GM18858 (cell line): ENCODE results near the gene BCDIN3D.
"Not testable (repeated sequence)": the region's sequence is repeated elsewhere in the genome, so short reads cannot be mapped to it uniquely, and the experiment has no call there.

Experiments used
- ATAC-seq: cut with Tn5 transposase; IDR thresholded peaks from one replicate; pipeline ENCODE4 v1.9.1; 2021; ENCODE audit not compliant: unreplicated experiment

The BCDIN3D gene

GRCh38 chr12:49863946-49864797 is 21.3 kb upstream of the BCDIN3D start:
- no peak for ATAC-seq

DNA sequence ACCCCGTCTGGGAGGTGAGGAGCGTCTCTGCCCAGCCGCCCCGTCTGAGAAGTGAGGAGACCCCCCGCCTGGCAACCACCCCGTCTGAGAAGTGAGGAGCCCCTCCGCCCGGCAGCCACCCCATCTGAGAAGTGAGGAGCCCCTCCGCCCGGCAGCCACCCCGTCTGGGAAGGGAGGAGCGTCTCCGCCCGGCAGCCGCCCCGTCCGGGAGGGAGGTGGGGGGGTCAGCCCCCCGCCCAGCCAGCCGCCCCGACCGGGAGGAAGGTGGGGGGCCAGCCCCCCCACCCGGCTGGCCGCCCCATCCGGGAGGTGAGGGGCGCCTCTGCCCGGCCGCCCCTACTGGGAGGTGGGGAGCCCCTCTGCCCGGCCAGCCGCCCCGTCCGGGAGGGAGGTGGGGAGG is 18.0 kb upstream of the BCDIN3D start:
- not testable (repeated sequence) for ATAC-seq

GRCh38 chr12:49855890-49856289 is 13.0 kb upstream of the BCDIN3D start:
- not testable (repeated sequence) for ATAC-seq

DNA sequence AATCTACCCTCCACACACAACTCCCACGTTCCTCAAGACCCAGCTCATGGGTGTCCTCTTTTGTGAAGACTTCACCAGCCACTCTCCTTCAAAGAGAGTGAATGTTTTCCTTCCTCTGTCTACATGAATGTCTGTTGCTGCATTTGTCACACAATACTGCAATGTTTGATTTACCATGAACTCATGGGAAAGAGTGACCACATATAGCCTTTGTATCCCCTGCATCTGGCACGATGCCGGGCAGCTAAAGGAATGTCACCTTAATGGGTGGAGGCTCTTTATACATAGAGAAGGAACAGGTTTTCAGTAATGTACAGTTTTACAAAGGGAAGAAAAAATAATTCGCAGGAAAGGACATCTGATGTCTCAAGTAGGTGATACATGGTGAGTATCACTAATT is 12.1 kb upstream of the BCDIN3D start:
- no peak for ATAC-seq

DNA sequence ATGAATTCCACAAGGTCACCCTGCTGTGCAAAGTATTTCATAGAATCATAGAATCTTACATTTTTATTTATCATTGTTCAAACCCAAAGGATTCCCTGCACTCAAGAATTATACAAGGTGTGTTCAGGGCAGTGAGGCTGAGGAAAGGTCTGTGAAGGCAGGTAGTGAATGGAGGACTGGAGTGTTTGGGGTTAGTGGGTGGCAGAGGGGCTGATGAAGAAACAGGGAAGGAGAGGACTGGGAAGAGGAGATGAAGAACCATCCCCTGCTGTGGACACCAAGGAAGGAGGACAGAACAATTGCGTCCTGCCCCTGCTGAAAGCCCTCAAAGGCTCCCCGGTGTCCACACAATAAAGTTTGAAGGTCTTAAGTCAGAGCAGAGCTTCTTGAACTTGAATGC is 10.8 kb upstream of the BCDIN3D start:
- no peak for ATAC-seq

DNA sequence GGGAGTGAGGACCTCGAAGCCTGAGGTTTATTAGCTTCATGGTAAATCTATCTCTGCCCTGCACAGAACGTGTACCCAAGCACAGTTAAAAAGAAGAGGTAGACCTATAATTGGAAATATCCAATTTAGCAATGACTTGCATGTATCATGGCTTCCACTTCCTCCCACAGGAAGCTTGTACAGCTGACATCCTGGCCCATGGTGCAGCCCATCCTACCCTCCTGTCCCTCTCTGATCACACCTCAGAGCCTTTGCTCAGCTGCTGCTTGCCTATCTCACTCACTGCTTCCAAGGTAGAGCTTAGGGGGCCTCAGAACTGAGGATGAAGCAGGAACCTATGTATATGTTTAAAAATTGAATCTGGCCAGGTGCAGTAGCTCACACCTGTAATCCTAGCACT is 4.3 kb upstream of the BCDIN3D start:
- ATAC-seq = no peak

- ATAC-seq = no peak
Observed at GRCh38 chr12:49846032-49846431, 3.1 kb upstream of the BCDIN3D start.

DNA sequence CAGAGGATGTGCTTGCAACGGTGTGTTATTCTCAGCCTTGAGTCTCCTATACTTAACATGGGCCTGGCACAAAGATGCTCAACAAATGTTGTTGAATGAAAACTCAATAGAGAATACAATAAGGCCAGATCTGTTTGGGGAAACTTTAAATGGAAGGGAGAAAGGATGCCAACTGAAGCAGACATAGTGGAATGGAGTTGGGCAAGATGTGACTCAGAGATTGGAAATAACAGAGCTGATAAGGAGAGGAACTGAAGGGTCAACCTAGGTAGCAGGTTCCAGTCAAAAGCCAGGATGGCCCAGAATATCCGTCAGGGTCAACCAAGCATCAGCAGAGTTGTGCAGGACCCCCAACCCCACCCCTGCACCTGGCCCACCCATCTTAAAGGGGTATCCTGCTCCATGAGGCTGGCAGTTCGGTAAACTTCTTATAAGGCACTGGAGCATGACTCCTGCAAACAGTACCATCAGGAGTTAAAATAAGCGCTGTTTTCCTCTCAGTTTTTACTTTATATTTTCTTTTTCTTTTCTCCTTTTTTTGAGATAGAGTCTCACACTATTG is 1.1 kb upstream of the BCDIN3D start:
- ATAC-seq = no peak

GRCh38 chr12:49843411-49843810 is 505 bp upstream of the BCDIN3D start:
- no peak for ATAC-seq

DNA sequence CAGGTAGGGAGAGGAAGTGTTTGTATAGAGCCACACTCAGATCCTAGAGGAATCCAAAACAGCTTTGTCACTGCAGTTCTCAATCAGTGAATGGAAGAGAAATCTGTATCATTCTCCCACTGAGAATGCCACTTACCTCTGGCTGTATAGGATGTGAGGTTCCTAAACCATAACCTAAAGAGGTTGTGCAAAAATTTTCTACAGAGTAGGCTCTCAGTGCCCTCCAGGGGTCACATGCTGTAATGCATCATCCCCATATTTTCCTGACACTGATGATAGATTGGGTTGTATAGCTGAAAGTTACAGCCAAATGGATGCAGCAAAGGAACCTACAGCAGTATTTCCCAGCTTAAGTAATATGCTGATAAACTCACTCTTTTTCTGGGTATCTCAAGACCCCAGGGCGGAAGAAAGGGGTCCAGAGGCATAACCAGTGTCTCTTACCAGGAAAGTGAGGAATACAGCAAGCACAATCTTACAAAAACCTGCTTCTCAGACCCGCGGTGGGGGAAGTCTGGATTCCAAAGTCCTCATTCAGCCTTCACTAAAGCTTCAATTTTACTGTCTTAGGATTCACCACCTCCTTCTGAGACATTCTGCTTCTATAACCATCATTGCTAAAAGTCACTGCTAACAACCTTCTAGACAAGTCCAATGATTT is 3.8 kb downstream of the BCDIN3D start:
- ATAC-seq = no peak

DNA sequence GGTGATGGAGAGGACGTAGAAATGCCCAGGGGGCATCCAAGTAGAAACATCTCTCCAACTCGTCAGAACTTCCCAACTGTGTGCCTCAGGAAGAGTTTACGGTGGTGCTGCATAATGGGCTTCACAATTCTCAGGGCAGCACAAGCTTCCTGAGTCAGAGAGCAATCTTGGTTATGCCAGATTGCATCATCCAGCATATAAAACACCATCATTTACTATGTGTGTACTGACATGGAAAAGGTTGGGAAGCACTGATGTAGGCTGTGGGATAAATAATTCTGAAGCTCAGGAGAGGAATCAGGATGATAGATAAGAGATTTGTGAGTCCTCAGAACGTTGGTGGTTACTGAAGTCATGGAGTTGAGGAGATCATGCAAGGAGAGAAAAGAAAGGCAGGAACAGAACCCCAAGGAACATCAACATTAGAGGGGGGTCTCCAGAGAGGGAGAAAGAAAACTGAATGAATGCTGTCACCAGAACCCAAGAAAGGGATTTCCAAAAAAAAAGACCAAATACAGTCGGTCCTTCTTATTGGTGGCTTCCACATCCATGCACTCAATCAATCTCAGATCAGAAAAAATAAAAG is 10.0 kb downstream of the BCDIN3D start:
- ATAC-seq = no peak

- ATAC-seq = no peak
Observed at GRCh38 chr12:49831717-49832116, 11.2 kb downstream of the BCDIN3D start.

DNA sequence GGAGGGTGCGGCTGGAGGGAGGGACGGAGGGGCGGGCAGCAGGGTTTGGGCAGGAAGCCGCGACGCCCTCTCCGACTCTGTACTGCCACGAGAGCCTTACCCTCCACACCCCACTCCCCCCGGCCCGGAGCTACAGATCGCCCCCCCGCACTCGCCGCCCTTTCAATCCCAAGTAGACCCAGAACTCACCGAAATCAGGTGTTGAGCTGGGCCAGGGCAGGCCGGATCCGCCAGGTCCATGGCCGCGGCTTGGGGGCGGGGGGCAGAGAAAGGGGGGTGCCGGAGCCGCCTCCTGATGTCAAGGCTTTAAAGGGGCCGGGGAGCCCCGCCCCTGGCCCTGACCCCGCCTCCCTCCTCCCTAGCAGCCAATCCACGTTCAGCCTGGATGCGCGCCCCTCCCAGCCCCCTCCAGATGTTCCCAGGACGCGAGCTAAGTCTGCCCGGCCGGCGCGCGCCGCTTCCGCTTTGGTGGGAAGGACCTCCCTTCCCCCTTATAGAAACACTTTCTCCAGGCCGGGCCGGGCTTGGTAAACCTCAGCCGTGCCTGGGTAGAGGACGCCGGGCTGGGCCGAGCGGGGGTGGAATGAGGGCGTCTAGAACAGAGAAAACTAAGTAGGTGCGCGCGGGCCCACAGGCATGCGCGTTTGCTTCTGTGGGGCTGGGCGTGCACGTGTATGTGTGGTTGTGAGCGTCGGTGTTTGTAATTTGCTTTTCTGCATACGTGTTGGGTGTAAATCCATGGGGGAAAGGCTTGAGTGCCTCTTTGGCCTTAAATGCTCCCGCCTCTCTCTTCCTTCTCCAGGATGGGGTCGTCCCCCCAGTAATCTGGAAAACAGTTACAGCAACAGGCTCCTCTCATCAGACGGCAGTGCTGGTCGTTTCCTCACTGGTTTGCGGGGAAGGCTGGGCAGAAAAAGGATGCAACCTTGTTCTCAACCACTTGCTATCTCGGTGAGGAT is 14.5 kb downstream of the BCDIN3D start, which contains the start of gene NCKAP5L:
Gene NCKAP5L (minus strand): TSS at position 281 of the 959 bp plus-strand sequence. CDS start 24,369 bp downstream, outside the sequence.
- ATAC-seq = peak; percentile 68

GRCh38 chr12:49827401-49828099 is 15.4 kb downstream of the BCDIN3D start:
- ATAC-seq = no peak

GRCh38 chr12:49827051-49827400 is 15.9 kb downstream of the BCDIN3D start:
- ATAC-seq = no peak

DNA sequence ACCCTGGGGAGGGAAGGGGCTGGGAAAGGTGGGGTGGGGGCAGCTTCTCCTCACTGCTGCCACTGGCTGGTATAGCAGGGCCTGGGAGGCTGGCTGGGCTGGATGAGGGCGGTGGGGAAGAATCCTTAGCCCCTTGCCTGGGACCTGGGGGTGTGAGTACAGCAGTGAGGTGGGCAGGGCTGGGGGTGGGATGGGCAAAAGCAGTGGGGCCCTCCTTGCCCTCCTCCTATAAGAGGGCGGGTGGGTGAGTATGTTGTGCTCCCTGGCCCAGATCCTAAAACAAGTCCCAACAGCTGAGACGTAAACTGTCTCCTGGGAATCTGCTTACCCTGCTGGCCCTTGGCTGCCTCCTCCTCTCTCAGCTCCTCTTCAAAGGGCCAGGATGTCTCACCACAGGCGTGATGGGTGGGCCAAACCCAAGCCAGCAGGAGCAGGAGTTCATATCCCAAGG is 16.9 kb downstream of the BCDIN3D start:
- no peak for ATAC-seq

GRCh38 chr12:49825360-49825970 is 17.4 kb downstream of the BCDIN3D start:
- ATAC-seq = no peak

- ATAC-seq = no peak
Observed at GRCh38 chr12:49824895-49825294, 18.0 kb downstream of the BCDIN3D start.

GRCh38 chr12:49824416-49824815 is 18.5 kb downstream of the BCDIN3D start:
- ATAC-seq = no peak
